ENCODE data around the gene C17orf113.
A peak's percentile ranks its signal among the peaks of the same experiment; 100 is the strongest.

C17orf113 gene

DNA sequence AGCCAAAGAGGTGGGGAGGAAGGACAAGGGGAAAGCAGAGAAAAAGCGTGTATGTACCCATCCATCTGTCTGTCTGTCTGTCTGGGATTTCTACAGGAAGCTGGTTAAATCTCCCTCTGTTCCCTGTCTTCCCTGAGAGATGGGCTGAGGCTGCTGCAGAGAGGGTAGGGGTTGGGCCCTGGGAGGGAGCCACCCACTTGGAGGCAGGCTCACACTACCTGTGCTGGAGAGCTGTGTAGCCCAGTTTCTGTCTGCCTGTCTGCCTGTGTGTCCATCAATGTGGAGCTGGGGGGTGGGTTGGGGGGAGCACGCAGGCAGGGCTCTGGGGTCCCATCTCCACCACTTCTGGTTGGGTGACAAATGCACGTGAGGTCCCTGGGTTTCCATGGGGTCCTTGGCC lies 18.6 kb upstream of the C17orf113 start:
- DNase-seq (ENCODE audit: low read depth), result no peak
- TF ChIP-seq, protein P1, sequence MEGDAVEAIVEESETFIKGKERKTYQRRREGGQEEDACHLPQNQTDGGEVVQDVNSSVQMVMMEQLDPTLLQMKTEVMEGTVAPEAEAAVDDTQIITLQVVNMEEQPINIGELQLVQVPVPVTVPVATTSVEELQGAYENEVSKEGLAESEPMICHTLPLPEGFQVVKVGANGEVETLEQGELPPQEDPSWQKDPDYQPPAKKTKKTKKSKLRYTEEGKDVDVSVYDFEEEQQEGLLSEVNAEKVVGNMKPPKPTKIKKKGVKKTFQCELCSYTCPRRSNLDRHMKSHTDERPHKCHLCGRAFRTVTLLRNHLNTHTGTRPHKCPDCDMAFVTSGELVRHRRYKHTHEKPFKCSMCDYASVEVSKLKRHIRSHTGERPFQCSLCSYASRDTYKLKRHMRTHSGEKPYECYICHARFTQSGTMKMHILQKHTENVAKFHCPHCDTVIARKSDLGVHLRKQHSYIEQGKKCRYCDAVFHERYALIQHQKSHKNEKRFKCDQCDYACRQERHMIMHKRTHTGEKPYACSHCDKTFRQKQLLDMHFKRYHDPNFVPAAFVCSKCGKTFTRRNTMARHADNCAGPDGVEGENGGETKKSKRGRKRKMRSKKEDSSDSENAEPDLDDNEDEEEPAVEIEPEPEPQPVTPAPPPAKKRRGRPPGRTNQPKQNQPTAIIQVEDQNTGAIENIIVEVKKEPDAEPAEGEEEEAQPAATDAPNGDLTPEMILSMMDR (conservative IDR thresholded peaks at IDR 0.05; ENCODE audit: low read depth, low read length), result no peak
- H3K4me3 ChIP-seq (ENCODE audit: low read depth, low read length), result no peak overlapping the region

DNA sequence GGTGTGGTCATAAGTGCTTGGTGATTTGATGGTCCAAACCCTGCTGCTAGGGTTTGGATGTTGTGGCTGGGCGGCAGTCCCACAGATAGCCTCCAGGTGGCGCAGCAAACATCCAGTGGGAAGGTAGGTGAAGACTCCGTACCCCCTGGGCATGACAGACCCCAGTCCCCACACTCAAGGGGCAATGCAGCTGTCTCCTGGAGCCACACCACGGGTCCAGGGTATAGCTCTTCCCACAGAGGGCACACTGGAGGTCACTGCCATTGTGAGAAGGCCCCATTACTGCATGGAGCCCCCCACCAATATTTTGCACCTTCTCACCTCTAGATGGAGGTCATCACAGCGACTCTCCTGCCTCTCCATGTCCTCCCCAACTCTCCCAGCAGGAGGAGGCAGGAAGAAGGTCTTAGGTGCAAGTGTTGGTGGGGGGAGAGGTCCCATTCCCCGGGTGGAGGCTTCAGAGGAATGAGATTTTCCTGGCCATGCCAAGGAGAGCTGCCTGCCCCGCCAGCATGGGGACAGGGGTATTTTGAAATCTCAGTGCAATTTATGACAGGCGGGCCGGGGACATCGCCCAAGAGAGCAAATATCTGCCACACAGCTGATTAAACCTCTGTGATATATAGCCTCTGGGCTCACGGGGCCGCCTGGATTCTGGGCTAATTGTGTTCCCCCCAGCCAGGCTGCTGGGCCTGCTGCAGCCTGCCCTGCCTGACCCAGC lies 17.1 kb upstream of the C17orf113 start:
- no peak overlapping the region for H3K4me3 ChIP-seq (ENCODE audit: low read depth, low read length)
- DNase-seq (ENCODE audit: low read depth), result peak; percentile 47
- TF ChIP-seq, protein P1 (conservative IDR thresholded peaks at IDR 0.05; ENCODE audit: low read depth, low read length), result peak; percentile 92

DNA sequence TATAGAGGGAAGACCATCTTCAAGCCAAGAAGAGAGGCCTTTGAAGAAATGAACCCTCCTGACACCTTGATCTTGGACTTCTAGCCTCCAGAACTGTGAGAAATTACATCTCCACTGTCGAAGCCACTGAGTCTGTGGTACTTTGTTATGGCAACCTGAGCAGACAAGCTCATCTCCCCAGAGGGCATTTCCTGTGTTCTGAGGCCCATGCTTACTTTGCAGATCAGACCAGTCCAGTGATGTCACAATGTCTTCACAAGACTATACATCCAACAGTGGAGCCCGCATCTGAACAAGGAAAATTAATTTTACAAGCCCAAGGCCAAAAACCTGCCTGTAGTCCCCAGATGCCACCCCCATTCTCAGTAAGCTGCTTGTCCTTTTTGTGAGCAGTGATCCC lies 14.8 kb upstream of the C17orf113 start:
- TF ChIP-seq, protein P1 (conservative IDR thresholded peaks at IDR 0.05; ENCODE audit: low read depth, low read length), result no peak
- peak; percentile 33 for DNase-seq (ENCODE audit: low read depth)

DNA sequence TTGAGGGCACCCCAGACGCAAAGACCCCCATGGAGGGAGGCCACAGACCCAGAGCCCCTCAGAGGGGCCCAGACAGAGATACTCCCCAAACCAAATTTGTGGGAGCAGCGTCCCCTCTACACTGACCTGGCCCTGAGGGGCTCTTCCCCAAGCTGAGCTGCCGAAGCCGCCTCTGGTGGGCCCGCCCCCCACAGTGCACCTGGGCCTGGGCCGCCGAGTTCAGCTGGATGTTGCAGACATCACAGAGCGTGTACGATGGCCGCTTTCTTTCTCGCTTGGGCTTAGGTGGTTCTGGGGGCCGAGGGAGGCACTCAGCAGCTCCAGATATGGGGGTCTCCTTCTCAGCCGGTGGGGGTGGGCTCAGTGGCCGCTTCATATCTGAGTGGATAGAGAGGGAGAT lies 12.3 kb upstream of the C17orf113 start:
- TF ChIP-seq, protein P1 (conservative IDR thresholded peaks at IDR 0.05; ENCODE audit: low read depth, low read length), result no peak
- DNase-seq (ENCODE audit: low read depth), result no peak
- H3K4me3 ChIP-seq (ENCODE audit: low read depth, low read length), result no peak overlapping the region

More for the DNA sequence above, 14.8 kb upstream of the C17orf113 start:
- H3K4me3 ChIP-seq (ENCODE audit: low read depth, low read length), result no peak overlapping the region

DNA sequence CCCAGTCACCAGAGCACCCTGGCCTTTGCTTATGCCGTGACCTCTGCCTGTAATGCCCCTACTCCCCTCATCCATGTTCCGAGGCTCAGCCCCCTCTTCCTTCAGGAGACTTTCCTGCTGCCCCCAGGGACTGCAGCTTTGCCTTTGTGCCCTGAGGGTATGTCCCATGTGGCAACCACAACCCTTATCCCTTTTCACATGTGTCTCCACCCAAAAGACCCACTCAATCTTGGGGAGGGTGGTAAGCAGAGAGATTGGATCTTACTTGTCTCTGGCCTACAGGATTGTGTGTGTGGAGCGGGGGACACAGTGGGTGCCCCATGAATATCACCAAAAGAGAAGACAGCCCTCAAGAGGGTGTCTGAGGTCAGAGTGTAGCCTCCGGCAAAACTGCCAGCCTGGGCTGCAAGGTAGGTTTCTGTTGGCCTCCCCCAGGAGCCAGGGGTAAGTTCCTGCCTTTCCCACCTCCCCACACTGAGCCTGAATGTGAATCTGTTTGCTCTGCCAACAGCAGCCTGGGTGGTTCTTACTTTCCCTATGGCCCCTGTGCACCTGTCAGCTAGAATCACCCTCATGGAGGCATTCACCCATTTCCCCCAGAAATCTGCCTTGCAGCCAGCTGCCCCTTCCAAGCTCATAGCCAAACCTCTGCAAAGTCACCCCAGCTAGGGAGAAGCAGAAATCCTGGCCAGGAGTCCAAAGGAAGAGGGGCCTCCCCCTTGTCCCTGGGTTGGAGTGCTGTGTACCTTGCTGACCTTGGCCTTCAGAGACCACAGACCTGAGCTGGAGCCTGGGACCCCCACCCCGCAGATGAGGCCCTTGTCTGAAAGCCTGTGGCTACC lies 11.5 kb upstream of the C17orf113 start:
- DNase-seq (ENCODE audit: low read depth), result no peak
- no peak overlapping the region for H3K4me3 ChIP-seq (ENCODE audit: low read depth, low read length)
- TF ChIP-seq, protein P1 (conservative IDR thresholded peaks at IDR 0.05; ENCODE audit: low read depth, low read length), result no peak

DNA sequence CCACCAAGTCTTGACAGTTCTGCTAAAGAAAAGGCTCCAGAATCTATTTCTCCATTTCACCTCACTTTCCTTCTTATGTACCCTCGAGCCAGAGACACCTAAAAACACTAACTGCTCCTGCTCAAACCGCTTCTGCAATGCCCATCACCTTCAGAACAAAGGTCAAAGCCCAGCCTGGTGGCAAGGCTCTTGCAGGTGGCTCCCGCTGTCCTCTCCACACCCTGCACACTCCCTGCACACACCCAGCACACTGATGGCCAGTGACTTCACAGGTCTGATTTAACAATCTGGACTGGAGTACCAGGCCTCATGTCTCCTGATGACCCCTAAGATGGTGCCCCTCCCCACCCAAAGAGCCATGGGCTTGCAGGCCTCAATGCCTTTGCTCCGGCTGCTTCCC lies 9.8 kb upstream of the C17orf113 start:
- TF ChIP-seq, protein P1 (conservative IDR thresholded peaks at IDR 0.05; ENCODE audit: low read depth, low read length), result no peak
- no peak for DNase-seq (ENCODE audit: low read depth)
- no peak overlapping the region for H3K4me3 ChIP-seq (ENCODE audit: low read depth, low read length)
